Body of pancreas (tissue), 4 donors: ENCODE data around the gene PHF12.

Experiments used
- CTCF ChIP-seq, 7 experiments: fragments of 450-650 bp in 4 of 7; fragments of 200-600 bp in 3 of 7; sonication (generic) in 3 of 7; IDR thresholded peaks; one replicate each; pipeline ENCODE4 v1.5.1; 2016 to 2019; ENCODE audit warnings: antibody characterized with exemption in 7 of 7
- POLR2A ChIP-seq, 3 donors: fragments of 450-650 bp; IDR thresholded peaks; one replicate each; pipeline ENCODE4 v1.6.1; 2016; ENCODE audit warnings: antibody characterized with exemption in 3 of 3, mild to moderate bottlenecking in 2 of 3

GRCh38 chr17:28973425-28973824 lies 22.1 kb upstream of the PHF12 start:
- TF ChIP-seq CTCF (IDR thresholded peaks at IDR 0.05) (no peak), POLR2A (IDR thresholded peaks at IDR 0.05) (no peak)
